Mucosa of stomach (tissue), 1 donor: Measurements from ENCODE around the gene FBXO24.
"Not testable (repeated sequence)": the region's sequence is repeated elsewhere in the genome, so short reads cannot be mapped to it uniquely, and the experiment has no call there.

ENCODE experiments used
- H3K27me3 ChIP-seq: one replicate; pipeline ENCODE4 v1.7.0; 2013; ENCODE audit warnings: mild to moderate bottlenecking, low read length; ENCODE audit not compliant: control insufficient read depth, insufficient read depth
- H3K36me3 ChIP-seq: one replicate; pipeline ENCODE4 v1.7.0; 2013; ENCODE audit warnings: low read length; ENCODE audit not compliant: control insufficient read depth, insufficient read depth
- H3K4me1 ChIP-seq: one replicate; pipeline ENCODE4 v1.7.0; 2013; ENCODE audit warnings: mild to moderate bottlenecking, low read length; ENCODE audit not compliant: control insufficient read depth, insufficient read depth
- H3K4me3 ChIP-seq: one replicate; pipeline ENCODE4 v1.7.0; 2013; ENCODE audit warnings: low read length
- H3K9ac ChIP-seq: one replicate; pipeline ENCODE4 v1.7.0; 2013; ENCODE audit warnings: mild to moderate bottlenecking, low read length, moderate library complexity
- H3K9me3 ChIP-seq: one replicate; pipeline ENCODE4 v1.7.0; 2013; ENCODE audit warnings: mild to moderate bottlenecking, low read length, moderate library complexity; ENCODE audit not compliant: control insufficient read depth
- donor health status: Pancreatic carcinoma.

The FBXO24 gene, protein sequence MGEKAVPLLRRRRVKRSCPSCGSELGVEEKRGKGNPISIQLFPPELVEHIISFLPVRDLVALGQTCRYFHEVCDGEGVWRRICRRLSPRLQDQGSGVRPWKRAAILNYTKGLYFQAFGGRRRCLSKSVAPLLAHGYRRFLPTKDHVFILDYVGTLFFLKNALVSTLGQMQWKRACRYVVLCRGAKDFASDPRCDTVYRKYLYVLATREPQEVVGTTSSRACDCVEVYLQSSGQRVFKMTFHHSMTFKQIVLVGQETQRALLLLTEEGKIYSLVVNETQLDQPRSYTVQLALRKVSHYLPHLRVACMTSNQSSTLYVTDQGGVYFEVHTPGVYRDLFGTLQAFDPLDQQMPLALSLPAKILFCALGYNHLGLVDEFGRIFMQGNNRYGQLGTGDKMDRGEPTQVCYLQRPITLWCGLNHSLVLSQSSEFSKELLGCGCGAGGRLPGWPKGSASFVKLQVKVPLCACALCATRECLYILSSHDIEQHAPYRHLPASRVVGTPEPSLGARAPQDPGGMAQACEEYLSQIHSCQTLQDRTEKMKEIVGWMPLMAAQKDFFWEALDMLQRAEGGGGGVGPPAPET

DNA sequence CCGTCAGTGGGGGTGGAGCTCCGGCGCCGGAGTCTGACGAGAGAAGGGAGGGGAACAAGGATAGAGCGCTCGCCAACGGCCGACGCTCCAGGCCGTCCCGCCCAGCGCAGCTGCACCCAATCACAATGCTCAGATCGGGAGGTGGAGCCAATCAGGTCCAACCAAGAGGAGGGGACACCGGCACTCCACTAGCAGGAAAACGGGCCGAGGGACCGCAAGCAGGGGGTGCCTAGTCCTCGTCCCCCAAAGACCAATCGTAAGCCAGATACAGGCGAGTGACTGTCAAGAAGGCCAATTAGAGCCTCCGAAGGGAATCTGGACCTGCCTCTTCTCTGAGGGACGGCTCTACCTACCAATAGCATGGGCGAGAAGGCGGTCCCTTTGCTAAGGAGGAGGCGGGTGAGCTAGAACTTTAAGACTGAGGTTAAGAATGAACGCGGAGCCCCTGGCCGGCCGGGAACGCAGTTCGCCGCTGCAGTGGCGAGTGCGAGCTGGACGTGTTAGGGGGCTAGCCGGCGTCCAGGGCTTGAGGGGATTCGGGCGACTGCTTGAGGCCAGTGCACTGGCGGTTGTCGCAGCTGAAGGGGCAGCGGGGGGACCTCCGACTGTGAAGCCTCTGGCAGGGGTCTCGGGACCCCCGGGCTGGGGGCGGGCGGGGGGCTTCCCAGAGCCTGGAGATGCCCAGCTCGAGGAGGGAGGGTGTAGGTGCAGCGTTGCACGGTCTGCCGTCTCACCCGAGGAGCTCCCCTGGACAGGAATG, at the start of gene FBXO24:
TSS of gene FBXO24 (plus strand) at position 63 of the 760 bp plus-strand sequence. CDS start at position 361, 298 bp downstream.
- peaks cover 39% of the 10 kb centered on the region for H3K4me1 ChIP-seq
- H3K36me3 ChIP-seq, result peaks cover 8% of the 10 kb centered on the region
- H3K9me3 ChIP-seq, result no peaks in the 10 kb centered on the region
- H3K27me3 ChIP-seq, result peaks cover 16% of the 10 kb centered on the region
- peak within 1 kb of the TSS; percentile 84 for H3K9ac ChIP-seq
- peak within 1 kb of the TSS; percentile 66 for H3K4me3 ChIP-seq

DNA sequence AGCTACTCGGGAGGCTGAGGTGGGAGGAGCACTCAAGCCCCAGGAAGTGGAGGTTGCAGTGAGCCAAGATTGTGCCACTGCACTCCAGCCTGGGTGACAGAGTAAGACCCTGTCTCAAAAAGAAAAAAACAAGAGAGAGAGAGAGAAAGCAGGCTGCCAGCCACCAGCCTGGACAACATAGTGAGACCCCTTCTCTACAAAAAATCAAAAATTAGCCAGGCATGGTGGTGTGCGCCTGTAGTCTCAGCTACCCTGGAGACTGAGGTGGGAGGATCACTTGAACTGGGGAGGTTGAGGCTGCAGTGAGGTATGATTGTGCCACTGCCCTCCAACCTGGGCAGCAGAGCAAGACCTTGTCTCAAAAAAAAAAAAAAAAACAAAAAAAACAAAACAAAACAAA, 49.4 kb upstream of the FBXO24 start:
- H3K4me3 ChIP-seq, H3K9ac ChIP-seq, H3K36me3 ChIP-seq, H3K27me3 ChIP-seq, H3K9me3 ChIP-seq: not testable (repeated sequence)
- peaks cover 18% of the 10 kb centered on the region for H3K4me1 ChIP-seq

DNA sequence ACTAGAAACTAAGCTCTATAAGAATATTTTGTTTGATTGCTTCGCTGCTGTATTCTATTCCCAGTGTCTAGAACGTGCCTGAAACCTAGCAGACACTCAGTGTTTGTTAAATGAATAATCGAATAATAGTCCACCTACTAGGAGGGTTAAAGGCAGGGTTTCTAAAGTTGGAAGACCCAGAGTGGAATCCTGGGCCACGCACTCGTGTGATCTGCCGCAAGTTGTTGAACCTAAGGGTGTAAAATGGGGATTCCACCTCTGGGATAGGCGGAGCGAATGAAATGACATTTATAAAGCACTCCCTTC, 47.8 kb upstream of the FBXO24 start:
- Histone ChIP-seq H3K9me3 (no peaks in the 10 kb centered on the region), H3K36me3 (no peaks in the 10 kb centered on the region), H3K4me3 (peak overlapping the region; percentile 33), H3K9ac (no peak overlapping the region), H3K27me3 (no peaks in the 10 kb centered on the region), H3K4me1 (peaks cover 16% of the 10 kb centered on the region)

DNA sequence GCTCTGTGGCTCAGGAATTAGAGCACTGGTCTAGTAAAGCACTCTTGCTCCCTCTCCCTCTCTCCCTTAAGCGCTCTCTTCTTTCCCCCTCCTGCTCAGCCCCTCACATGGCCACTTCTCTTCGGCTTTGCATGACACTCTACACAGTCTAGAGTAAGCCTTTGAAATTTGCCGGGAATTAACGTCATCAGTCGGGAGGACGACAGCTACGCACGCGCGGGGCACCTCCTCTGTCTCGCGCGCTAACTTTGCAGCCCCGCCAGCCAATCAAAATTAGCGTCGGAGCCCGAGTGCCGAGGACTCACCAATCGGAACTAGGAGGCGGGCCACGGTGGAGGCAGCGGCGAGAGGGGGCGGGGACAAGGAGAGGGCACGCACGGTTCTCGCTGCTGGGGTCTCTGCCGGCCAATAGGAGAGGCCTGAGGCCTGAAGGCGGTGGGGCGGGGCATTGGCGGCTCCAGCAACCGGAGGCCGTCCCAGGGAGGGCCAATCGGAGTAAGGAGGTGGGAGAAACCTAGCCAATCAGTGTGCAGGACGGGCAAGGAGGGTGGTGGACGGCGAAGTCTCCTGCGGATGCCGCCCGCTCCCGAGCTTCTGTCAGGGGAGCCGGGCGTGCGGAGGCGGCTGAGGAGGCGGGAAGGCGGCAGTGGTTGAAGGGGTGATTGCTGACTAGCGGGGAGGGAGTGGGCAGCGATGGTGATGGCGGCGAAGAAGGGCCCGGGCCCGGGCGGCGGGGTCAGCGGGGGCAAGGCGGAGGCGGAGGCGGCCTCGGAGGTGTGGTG, 47.3 kb upstream of the FBXO24 start, which contains the start of gene AGFG2:
TSS of gene AGFG2 (plus strand) at position 550 of the 782 bp plus-strand sequence. CDS start at position 694, 144 bp downstream.
- no peaks in the 10 kb centered on the region for H3K9me3 ChIP-seq
- peak within 1 kb of the TSS; percentile 41 for H3K4me3 ChIP-seq

DNA sequence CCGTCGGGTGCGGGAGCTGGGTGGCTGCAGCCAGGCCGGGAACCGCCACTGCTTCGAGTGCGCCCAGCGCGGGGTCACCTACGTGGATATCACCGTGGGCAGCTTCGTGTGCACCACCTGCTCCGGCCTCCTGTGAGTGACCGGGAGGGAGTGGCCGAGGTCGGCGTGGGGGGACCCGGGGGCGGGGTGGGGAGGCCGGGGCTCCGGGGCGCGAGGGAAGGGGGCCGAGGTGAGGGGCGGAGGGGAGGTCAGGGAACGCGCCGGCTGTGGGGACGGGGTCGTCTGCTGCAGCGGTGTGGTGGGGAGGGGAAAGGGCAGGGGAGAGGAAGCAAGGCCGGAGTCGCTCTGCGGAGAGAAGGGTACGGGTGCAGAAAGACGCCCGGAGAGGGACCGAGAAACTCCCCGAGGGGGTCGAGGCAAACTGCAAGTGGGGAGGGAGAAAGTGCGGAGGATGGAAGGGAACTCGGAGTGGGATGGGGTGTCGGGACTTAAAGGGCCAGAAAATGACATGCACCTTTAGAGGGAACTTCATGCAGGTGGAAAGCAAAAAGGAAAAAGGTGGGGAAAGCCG, 46.6 kb upstream of the FBXO24 start:
- H3K27me3 ChIP-seq, result no peaks in the 10 kb centered on the region

More for the DNA sequence above, 47.3 kb upstream of the FBXO24 start, which contains the start of gene AGFG2:
- Histone ChIP-seq H3K9ac (peak within 1 kb of the TSS; percentile 64), H3K36me3 (no peaks in the 10 kb centered on the region), H3K4me1 (peaks cover 12% of the 10 kb centered on the region), H3K27me3 (no peaks in the 10 kb centered on the region)

DNA sequence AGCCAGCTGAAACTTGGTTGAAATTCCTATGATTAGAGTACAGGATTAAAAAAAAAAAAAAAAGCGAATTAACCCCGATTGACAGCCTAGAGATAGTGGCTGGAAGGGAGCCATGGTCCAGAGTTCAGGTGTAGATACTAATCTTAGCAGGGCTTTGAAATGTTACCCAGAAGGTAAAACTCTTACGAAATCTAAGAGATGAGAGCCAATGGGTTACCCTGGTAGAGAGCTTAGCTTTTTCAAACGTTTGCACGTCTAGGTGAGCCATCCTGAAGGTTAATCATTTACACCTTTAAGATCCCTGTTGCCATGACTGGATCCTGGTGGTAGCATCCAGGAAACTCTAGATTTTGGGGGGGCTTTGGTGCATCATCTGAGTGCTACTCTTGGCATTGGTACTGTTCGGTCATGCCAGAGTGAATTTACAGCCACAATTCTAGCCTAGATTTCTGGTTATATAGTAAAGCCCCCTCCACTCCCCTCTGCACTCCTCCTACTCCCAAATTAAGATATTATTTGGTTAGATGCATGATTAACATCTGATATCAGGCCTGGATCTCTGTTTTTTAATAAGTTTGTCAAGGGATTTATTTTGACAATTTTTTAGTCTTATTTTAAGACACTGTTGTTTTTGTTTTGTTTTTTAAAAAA, 45.9 kb upstream of the FBXO24 start:
- Histone ChIP-seq H3K9ac (peak overlapping the region; percentile 64), H3K9me3 (no peaks in the 10 kb centered on the region), H3K36me3 (no peaks in the 10 kb centered on the region), H3K27me3 (no peaks in the 10 kb centered on the region), H3K4me3 (peak overlapping the region; percentile 28), H3K4me1 (peaks cover 24% of the 10 kb centered on the region)

More for the DNA sequence above, 46.6 kb upstream of the FBXO24 start:
- Histone ChIP-seq H3K36me3 (no peaks in the 10 kb centered on the region), H3K9ac (peak overlapping the region; percentile 64), H3K4me3 (peak overlapping the region; percentile 41), H3K4me1 (peaks cover 19% of the 10 kb centered on the region), H3K9me3 (no peaks in the 10 kb centered on the region)

DNA sequence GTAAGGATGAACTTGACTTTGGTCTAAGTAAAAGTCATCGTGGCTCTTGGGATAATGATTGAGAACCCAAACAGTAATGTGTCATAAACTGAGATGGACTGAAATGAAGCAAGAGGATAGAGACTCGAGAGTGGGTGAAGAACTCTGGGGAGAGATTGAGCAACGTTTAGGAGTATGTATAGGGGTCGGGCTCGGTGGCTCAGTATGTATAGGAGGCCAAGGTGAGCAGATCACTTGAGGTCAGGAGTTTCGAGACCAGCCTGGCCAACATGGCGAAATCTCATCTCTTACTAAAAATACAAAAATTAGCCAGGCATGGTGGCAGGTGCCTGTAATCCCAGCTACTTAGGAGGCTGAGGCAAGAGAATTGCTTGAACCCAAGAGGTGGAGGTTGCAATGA, 44.8 kb upstream of the FBXO24 start:
- not testable (repeated sequence) for H3K4me3 ChIP-seq, H3K36me3 ChIP-seq, H3K27me3 ChIP-seq, H3K9ac ChIP-seq, H3K9me3 ChIP-seq
- peaks cover 35% of the 10 kb centered on the region for H3K4me1 ChIP-seq

DNA sequence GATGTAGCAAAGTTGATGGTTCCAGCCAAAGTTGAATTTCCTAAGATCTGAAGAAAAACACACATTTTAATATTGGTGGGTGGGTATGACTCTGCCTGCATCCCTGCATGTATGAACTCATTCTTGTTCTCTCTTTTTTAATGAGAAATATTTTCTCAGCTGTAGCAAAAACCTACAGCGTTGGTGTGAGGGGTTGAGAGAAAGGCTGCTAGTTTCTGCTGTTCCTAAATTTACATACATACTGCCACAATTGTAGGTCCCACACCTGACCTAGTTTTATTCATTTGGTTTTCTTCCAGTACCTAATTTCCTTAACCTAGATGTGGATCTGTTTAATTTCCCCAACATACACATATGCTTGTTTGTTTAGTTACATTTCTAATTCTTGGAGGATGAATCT, 42.5 kb upstream of the FBXO24 start:
- no peaks in the 10 kb centered on the region for H3K36me3 ChIP-seq
- H3K9me3 ChIP-seq, result no peaks in the 10 kb centered on the region
- peaks cover 55% of the 10 kb centered on the region for H3K4me1 ChIP-seq
- no peaks in the 10 kb centered on the region for H3K27me3 ChIP-seq
- H3K9ac ChIP-seq, result no peak overlapping the region
- H3K4me3 ChIP-seq, result no peak overlapping the region

DNA sequence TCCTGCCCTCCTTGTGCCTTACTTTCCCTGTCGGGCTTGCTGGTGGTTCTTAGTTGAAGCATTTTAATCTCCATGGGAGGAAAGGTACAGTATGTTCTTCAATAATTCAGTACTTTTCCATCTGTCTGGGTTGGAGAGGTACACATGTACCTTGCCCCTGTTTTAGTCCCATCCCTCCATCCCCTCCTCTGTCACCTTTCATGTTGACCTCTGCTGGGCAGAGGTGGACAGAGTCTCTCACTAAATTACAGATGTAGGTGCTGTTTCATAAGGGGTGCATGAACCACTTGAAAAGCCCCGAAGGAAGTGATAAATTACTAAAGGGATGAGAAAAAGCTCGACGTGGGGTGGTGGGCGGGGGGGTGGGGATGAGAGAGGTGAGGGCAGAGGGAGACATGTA, 41.7 kb upstream of the FBXO24 start:
- Histone ChIP-seq H3K4me1 (peaks cover 59% of the 10 kb centered on the region), H3K9me3 (no peaks in the 10 kb centered on the region), H3K9ac (peak overlapping the region; percentile 10), H3K4me3 (no peak overlapping the region), H3K36me3 (no peaks in the 10 kb centered on the region), H3K27me3 (no peaks in the 10 kb centered on the region)

DNA sequence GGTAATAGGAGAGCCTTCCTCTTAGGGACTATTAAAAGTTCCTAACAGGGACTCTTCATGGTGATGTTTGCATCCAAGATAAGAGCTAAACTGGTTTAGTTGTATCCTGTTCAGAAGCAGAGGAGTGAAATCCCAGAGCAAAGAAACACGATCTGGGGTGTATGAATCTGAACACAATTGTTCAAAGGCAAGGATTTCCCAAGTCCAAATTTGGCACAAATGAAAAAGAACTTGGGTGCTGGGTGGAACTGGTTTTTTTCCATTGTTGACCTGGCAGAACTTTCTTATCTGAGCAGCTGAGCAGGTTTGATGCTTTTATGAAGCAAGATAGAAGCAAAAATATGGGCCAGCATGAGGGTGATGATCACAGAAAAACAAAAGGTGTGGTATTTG, 41.2 kb upstream of the FBXO24 start:
- Histone ChIP-seq H3K4me1 (peaks cover 59% of the 10 kb centered on the region), H3K27me3 (no peaks in the 10 kb centered on the region), H3K9me3 (no peaks in the 10 kb centered on the region), H3K36me3 (no peaks in the 10 kb centered on the region), H3K9ac (peak overlapping the region; percentile 30), H3K4me3 (no peak overlapping the region)
